MV-4-11 (cell line): ENCODE data around the gene RNF17.
"Not testable (repeated sequence)": the region's sequence is repeated elsewhere in the genome, so short reads cannot be mapped to it uniquely, and the experiment has no call there.

Source experiments
- DNase-seq: peaks from one replicate; lab custom pipeline; 2025; lab: John Stamatoyannopoulos, UW

RNF17 gene, protein sequence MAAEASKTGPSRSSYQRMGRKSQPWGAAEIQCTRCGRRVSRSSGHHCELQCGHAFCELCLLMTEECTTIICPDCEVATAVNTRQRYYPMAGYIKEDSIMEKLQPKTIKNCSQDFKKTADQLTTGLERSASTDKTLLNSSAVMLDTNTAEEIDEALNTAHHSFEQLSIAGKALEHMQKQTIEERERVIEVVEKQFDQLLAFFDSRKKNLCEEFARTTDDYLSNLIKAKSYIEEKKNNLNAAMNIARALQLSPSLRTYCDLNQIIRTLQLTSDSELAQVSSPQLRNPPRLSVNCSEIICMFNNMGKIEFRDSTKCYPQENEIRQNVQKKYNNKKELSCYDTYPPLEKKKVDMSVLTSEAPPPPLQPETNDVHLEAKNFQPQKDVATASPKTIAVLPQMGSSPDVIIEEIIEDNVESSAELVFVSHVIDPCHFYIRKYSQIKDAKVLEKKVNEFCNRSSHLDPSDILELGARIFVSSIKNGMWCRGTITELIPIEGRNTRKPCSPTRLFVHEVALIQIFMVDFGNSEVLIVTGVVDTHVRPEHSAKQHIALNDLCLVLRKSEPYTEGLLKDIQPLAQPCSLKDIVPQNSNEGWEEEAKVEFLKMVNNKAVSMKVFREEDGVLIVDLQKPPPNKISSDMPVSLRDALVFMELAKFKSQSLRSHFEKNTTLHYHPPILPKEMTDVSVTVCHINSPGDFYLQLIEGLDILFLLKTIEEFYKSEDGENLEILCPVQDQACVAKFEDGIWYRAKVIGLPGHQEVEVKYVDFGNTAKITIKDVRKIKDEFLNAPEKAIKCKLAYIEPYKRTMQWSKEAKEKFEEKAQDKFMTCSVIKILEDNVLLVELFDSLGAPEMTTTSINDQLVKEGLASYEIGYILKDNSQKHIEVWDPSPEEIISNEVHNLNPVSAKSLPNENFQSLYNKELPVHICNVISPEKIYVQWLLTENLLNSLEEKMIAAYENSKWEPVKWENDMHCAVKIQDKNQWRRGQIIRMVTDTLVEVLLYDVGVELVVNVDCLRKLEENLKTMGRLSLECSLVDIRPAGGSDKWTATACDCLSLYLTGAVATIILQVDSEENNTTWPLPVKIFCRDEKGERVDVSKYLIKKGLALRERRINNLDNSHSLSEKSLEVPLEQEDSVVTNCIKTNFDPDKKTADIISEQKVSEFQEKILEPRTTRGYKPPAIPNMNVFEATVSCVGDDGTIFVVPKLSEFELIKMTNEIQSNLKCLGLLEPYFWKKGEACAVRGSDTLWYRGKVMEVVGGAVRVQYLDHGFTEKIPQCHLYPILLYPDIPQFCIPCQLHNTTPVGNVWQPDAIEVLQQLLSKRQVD (N-terminal part only)

DNA sequence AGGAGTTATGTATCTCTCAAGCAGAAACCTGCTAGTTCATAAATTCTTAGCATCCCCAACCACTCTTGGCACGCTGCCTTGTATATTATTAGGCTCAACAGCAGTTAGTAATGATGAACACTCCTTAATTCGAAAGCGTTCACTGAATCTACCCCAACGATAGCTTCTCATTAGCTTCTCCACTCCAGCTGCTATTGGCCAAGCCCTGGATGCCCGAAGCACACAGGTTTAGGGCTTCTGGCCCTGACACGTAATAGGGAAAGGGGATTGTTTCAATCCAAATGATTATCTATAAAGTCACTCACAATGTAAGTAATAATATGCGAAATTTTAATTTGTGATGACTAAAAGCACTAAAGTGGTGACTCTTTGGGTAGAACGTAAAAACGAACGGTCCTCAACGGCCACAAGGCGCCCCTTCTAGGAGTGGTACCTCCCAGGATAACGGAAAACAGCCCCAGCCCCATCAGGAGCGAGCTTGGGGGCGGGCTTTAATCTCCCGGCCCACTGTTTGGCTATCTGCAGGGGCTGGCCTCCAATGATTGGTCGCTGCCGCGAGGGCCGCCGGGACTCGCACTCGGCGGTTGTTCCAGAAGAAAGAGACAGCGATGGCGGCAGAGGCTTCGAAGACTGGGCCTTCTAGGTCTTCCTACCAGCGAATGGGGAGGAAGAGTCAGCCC, at the start of gene RNF17:
TSS of gene RNF17 (plus strand) at position 574 of the 680 bp plus-strand sequence. CDS start at position 609, 35 bp downstream.
- no peak for DNase-seq

DNA sequence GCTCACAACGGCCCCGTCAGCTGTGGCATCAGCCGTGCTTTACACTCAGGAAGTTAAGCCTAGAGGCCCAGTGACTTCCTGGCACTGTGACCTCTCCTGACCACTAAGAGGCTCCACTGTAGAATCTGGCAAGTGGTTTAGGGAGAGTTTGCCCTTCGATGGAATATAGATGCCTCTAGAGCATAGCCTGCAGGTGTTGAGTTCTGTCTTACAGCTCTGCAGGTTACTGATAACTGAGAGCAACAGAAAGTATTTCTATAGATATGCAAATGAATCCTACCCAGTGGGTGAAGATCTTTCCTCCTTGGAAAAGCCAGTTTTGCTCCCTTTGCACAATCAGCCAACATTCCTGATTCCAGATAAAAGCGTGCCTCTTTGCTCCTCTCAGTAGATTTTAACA, 48.0 kb upstream of the RNF17 start:
- peak; percentile 46 for DNase-seq

DNA sequence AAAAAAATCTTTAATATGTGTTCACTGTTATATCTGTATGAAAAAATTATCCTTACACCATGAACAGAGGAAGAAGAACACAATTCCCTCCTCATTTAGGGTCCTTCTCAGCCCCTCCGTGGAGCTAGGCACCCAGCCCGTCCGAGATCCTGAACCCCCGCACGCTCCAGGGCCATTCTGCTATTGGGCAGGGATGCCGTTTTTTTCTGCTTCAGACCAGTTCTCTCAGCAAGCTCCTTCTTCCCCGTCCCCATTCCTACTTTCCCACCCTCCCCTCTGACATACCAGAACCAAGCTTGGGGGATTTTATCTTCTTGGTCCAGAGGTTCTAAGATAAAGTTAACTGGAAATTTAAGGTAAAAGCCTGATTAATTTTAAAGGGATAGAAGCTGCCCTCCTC, 47.5 kb upstream of the RNF17 start:
- no peak for DNase-seq

DNA sequence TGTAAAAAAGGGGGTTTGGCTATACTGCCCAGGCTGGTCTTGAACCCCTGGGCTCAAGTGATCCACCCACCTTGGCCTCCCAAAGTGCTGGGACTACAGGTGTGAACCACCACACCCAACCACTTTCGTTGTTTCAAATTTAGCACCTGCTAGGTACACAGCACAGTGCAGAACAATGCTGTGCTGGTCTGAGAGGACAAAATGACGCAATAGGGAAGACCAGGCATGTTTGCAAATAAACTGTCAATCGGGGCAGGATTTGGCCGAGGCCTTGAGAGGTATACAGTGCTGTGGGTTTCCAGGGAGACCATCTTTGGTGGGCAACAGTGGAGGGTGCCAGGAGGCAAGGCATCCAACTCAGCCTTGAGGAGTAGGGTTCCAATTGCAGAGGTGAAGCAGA, 46.8 kb upstream of the RNF17 start:
- no peak for DNase-seq

DNA sequence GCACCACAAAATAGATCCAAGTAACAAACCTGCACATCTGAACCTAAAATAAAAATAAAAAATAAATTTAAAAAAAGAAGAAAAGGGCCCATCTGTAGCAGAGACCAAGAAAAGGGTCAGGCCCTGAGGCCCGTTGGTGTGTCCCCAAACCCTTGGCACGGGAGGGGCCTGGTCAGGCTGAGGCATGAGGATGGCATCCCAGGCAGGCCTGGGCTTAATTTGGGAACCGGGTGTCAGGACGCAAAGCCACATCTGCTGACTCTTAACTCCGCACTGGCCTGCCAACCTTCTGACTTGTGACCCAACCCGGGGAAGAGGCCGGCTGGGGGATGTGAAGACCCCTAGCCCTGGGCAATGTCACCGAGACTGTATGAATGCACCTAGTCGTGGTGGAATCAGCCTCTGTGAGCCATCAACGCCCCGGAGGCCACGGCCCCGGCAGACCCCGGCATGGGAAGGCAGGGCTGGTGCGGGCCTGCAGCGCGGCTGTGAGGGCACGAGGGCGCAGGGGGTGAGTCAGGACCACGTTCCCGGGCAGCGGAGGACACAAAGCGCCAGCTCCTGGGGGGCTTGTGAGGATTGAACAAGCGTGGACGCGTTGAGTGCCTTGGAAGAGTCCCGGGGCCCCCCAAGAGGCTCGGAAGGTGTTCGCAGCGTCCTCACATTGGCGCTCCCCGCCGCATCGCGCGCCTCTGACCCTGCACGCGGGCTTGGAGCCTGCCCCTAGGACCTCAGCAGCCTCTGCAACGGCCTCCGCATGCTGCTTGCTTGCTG, 45.6 kb upstream of the RNF17 start:
- no peak for DNase-seq

DNA sequence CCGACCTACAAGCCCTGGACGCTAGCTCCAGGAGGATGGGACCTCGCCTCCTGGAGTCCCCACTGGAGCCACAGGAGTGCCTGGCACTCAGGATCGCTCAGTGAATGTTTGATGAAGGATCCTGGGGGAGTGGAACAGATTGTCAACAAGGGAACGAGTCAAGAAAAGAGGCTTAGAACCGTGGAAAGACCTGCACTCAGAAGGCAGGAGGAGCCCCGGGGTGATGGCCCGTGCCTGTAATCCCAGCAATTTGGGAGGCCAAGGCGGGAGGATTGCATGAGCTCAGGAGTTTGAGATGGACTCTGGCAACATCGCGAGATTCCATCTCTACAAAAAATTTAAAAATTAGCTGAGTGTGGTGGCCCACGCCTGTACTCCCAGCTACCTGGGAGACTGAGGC, 44.8 kb upstream of the RNF17 start:
- DNase-seq = no peak

DNA sequence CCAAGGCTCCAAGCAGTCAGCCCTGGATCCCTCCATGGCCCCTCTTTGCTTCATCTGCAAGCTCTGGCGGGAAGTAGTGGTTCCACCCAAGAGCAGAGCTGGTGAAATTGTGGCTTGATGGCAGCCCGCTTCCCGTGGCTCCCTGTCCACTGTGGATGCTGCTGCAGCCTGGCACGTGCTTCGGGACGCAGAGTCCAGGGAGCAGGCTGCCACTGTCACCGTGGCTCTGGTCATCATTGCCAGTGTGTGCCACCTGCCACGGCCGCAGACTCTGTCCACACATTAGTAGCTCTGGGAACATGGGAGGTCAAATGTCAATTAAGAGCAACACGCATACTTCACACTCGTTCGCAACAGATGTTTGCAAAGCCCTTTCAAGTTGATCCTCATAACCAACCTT, 40.8 kb upstream of the RNF17 start:
- DNase-seq = no peak

DNA sequence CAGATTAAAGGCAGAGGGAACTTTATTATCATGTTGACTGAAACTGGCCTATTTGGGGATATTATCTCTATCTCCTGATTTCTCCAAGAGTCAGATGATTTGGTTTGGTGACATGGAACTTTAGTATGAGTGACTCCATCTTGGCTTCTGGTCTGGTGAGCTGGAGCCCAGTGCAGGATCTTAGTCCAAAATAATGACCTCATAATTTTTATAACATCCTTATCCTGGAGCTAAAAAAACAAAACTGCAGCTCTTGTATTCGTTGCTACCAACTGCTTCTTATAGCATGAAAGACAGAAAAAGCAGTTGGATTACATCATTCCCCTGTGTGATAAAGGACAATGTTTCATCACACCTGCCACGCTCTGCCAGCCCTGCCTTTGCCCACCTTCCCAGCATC, 39.3 kb upstream of the RNF17 start:
- DNase-seq = peak; percentile 12

DNA sequence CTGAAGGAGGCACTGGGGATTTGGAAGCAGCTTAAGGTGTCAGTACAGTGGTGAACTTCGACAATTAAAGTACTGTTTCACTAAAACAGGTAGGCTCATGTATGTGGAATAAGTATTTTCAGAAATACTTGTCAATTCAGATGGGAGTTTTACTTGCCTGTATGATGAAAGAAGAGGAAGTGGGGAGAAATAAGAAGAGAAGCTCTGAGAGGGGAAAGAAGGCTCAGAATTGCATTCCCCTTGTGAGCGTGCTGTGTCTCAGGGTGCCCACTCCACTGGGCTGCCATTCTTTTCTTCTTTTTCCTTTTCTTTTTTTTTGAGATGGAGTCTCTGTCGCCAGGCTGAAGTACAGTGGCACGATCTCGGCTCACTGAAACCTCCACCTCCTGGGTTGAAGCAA, 38.6 kb upstream of the RNF17 start:
- DNase-seq = peak; percentile 47

DNA sequence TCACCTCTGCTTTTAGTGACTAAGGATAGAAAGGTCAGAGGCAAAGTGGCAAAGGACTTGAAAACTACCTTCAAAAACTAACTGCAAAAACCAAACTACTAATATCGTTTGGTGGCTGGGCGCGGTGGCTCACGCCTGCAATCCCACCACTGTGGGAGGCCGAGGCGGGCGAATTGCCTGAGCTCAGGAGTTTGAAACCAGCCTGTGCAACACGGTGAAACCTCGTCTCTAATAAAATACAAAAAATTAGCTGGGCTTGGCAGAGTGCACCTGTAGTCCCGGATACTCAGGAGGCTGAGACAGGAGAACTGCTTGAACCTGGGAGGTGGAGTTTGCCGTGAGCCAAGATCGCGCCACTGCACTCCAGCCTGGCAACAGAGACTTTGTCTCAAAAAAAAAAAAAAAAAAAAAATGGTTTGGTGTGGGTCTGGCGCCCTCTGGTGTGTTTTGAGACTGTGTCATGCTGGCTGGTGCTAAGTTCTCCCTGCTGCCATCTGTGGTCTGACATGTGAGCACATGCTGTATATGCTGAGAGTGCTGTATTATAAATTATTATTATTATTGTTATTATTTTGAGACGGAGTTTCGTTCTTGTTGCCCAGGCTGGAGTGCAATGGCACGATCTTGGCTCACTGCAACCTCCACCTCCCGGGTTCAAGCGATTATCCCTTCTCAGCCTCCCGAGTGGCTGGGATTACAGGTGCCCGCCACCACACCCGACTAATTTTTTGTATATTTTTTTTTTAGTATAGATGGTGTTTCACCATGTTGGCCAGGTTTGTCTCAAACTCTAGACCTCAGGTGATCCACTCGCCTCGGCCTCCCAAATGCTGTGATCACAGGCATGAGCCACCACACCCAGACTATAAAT, 36.0 kb upstream of the RNF17 start:
- DNase-seq = peak; percentile 77

DNA sequence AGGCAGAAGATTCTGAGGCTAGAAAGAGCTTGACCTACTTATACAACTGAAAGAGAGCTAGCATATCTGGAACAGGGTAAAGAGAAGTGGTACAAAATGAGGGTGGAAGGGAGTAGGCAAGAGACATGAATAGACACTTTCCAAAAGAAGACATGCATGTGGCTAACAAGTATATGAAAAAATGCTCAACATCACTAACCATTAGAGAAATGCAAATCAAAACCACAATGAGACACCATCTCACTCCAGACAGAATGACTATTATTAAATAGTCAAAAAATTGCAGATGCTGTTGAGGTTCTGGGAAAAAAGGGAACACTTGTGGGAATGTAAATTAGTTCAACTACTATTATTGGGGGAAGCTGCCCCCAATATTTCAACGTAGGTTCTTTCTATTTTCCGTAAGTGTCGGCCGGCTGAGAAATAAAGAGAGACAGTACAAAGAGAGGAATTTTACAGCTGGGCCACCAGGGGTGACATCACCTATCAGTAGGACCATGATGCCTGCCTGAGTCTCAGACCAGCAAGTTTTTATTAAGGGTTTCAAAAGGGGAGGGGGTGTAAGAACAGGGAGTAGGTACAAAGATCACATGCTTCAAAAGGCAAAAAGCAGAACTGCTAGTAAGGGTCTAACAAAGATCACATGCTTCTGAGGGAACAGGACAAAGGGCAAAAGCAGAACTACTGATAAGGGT, 32.9 kb upstream of the RNF17 start:
- DNase-seq = not testable (repeated sequence)

DNA sequence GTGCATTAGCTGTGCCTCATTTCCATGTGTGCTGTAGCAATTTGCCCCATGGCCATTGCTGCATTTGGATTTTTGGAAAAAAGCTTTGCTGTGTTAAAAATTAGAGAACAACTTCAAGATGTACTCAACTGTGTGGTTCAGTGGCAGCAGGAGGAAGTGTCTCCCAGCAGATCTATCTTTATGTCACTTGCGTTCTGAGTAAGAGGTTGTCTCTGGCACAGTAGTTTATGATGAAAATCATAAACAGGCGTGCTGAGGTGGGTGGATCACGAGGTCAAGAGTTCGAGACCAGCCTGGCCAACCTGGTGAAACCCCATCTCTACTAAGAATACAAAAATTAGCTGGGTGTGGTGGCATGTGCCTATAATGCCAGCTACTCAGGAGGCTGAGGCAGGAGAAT, 29.0 kb upstream of the RNF17 start:
- peak; percentile 83 for DNase-seq

DNA sequence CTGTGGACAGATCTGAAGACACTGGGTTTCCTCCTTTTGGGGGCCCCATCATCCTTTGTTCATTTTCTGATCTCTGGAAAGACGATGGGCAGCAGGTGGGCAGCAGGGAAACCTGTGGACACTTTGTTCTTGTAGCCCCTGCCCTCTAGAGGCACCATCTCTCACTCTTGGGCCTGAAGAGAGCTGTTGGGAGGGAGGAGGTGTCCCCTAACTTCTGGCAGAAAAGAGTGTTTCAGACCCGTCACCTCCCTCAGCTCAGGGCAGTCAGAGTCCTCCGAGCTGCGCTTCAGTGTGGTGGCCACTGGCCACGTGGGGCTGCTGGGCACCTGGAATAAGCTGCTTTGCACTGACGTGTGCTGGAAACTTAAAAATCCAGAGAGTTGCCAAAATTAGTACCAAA, 26.9 kb upstream of the RNF17 start:
- no peak for DNase-seq

DNA sequence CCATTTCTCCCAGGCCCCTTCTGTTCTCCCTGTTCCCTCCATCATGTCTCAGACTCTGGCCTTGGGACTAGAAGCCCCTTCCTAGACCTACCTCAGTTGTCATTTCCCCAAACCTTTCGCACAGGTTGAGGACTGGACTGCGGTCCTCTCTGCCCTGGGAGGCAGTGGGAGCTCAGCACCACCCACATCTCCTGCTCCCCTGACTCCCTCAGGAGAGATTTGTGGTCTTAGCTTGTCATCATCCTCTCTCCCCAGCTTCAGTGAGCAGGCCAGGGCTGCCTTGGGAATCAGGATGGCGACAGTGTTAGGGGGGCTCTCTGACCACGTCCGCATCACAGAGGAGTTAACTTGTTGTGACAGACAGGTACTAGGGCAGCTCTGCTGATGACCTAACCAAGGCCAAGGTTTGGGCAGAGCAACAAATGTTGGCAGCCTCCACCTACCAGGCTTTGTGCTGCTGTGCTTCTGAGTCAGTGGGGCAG, 25.6 kb upstream of the RNF17 start:
- no peak for DNase-seq

DNA sequence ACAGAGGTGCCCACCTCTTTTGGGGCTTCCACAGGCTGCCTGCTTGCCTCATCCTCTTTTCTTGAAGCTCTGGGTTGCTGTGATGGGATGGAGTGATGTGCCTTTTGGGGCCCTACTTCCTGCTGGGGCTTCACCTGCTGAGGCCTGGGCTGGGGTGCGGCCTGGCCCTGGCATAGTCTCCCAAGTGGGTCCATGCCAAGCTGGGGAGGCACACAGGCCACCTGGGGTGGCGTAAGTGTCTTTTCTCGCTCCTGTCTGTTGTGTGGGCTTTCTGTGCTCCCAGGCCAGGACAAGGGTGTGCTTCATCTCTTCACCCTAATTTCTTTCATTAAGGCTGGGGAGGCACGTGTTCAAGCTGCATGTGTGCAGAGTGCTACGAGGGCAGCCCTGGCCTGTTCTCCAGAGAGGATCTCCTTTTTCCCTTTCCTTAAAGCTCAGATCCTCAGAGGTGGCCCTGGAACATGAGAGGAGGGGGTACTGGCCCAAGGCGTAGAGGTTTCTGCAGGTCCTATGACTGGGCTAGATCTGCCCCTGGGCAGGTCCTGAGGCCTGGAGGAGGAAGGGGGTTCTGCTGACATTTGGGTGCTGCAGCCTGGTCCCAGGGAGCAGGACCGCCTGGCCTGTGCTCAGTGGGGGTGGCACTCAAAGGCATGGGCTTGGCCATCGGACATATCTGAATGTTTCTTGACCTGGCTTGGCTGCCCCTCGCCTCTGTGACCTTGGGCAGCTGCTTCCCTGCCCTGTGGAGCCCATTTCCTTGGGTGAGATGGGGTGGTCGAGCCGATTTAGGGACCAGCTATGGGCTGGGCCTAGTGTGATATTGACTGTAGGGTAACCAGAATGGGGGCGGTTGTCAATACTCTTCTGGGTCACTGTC, 23.7 kb upstream of the RNF17 start:
- no peak for DNase-seq

DNA sequence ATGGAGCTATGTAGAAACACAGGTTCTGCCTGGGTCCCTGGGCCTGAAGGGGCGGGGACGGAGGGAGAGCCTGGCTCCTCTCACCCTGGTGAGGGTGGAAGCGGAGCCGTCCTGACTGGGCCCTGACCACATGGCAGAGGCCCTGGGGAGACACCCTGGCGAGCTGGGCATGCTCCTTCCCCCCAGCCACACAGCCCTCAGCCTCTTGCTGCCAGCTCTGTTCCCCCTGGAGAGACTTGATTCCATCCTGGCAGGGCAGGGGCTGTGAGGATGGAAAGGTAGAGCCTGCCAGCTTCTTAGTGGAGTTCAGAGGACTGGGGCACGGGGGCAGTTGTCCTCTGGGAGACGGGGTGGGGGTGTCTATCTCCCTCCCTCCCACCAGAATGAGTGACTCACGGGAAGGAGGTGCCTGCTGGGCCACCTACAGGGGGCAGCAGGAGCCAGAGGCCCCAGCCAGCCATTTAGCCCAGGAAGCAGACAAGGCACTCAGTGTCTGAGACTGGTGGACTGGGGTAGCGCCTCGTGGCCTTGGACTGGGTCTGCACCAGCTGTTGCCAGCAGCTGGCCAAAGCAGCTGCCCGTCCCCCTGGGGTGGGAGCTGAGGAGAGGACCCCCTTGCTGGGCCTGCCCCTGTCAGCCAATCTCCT, 22.8 kb upstream of the RNF17 start:
- DNase-seq = no peak

DNA sequence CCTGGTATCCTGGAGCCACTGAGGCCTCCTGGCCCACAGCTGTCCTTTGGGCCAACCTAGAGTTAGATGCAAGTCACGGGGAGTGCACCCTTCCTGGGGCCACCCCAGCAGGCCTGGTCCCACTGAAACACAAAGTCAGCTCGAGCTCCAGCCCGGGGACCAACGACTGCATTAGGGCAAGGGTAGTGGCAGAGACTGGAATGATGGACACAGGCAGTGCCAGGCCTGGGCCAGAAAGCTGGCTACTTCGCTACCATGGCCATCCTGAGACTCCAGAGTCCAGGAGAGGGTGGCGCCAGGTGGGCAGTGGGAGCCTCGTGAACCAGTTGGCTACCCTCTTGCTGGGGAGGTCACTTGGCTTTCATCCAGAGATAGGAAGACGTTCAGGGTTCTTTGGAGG, 22.2 kb upstream of the RNF17 start:
- DNase-seq = no peak

DNA sequence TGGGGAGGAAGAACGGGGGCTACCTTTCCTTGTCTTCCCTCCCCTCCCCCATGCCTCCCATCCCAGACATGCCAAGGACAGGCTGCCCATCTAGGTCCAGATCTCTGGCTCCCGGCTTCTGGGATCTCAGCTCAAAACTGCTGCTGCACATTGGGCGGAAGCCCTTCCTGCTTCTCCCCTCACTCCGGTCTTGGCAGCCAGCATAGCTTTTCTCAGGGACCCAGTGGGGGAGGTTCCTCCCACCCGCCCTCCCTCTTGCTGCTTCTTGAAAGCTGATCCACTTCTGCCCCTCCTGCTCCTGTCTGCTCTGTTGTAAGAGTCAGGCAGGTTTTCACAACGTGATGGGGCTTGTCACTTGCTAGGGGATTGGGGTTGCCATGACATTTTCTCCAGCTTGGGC, 21.7 kb upstream of the RNF17 start:
- DNase-seq = peak; percentile 26
